Measurements from ENCODE around the gene CTTNBP2NL. TPM values are rescaled to one million over a fixed set of nuclear protein-coding genes. Genes with fewer than 3 reads are reported as not detected.

The CTTNBP2NL gene
- total RNA-seq, 1 donor from 2014 or later, result 59.4 TPM

DNA sequence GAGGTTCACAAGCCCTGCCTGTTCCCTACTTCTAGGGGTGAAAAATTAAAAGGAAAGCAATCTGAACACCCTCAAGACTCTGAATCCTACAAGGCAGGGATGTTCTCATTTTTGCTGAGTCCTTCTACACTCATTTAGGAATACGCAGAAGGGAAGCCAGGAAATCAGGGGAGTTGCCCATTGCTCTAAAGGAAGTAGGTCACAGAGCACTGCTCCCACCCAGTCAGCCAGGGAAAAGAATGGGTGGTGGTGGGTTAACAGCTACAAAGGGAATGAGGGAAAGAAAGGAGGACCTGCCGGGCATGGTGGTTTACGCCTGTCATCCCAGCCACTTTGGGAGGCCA is 2.4 kb upstream of the CTTNBP2NL start:
- Histone ChIP-seq H3K27me3 (no peaks in the 10 kb centered on the region), H3K36me3 (no peaks in the 10 kb centered on the region), H3K27ac (peak overlapping the region; percentile 91), H3K9me3 (no peaks in the 10 kb centered on the region), H3K4me3 (peak overlapping the region; percentile 24), H3K4me1 (peaks cover 22% of the 10 kb centered on the region)
- TF ChIP-seq, protein P1, sequence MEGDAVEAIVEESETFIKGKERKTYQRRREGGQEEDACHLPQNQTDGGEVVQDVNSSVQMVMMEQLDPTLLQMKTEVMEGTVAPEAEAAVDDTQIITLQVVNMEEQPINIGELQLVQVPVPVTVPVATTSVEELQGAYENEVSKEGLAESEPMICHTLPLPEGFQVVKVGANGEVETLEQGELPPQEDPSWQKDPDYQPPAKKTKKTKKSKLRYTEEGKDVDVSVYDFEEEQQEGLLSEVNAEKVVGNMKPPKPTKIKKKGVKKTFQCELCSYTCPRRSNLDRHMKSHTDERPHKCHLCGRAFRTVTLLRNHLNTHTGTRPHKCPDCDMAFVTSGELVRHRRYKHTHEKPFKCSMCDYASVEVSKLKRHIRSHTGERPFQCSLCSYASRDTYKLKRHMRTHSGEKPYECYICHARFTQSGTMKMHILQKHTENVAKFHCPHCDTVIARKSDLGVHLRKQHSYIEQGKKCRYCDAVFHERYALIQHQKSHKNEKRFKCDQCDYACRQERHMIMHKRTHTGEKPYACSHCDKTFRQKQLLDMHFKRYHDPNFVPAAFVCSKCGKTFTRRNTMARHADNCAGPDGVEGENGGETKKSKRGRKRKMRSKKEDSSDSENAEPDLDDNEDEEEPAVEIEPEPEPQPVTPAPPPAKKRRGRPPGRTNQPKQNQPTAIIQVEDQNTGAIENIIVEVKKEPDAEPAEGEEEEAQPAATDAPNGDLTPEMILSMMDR (IDR thresholded peaks at IDR 0.05), result no peak
- no peak for DNase-seq
- ATAC-seq, result no peak
- intact Hi-C loops (cut with DNase I), result loop anchor here (5.0 kb wide), 1 partner anchor 69 kb away; no protein-coding TSS in a partner anchor

GRCh38 chr1:112394743-112395062 is 1.3 kb upstream of the CTTNBP2NL start:
- peak overlapping the region; percentile 24 for H3K4me3 ChIP-seq
- no peaks in the 10 kb centered on the region for H3K27me3 ChIP-seq
- H3K4me1 ChIP-seq, result peaks cover 22% of the 10 kb centered on the region
- DNase-seq, result no peak
- H3K36me3 ChIP-seq, result no peaks in the 10 kb centered on the region
- no peak for ATAC-seq
- H3K27ac ChIP-seq, result peak overlapping the region; percentile 91
- TF ChIP-seq, protein P1 (IDR thresholded peaks at IDR 0.05), result no peak
- intact Hi-C loops (cut with DNase I), result loop anchor here (5.0 kb wide), 1 partner anchor 68 kb away; no protein-coding TSS in a partner anchor
- H3K9me3 ChIP-seq, result no peaks in the 10 kb centered on the region

- H3K9me3 ChIP-seq, result no peaks in the 10 kb centered on the region
- no peaks in the 10 kb centered on the region for H3K36me3 ChIP-seq
- H3K4me1 ChIP-seq, result peaks cover 22% of the 10 kb centered on the region
- TF ChIP-seq, protein P1 (IDR thresholded peaks at IDR 0.05), result no peak
- DNase-seq (no peak), ATAC-seq (no peak)
- intact Hi-C loops (cut with DNase I), result no loop called here
- H3K4me3 ChIP-seq, result peak overlapping the region; percentile 91
- H3K27ac ChIP-seq, result peak overlapping the region; percentile 91
- no peaks in the 10 kb centered on the region for H3K27me3 ChIP-seq
Measured at GRCh38 chr1:112395256-112395820, 676 bp upstream of the CTTNBP2NL start.

GRCh38 chr1:112396653-112397471 is 848 bp downstream of the CTTNBP2NL start:
- TF ChIP-seq, protein P1 (IDR thresholded peaks at IDR 0.05), result no peak
- Histone ChIP-seq H3K4me3 (peak overlapping the region; percentile 91), H3K9me3 (no peaks in the 10 kb centered on the region), H3K27ac (peak overlapping the region; percentile 91), H3K4me1 (peaks cover 20% of the 10 kb centered on the region), H3K36me3 (no peaks in the 10 kb centered on the region), H3K27me3 (no peaks in the 10 kb centered on the region)
- ATAC-seq (no peak), DNase-seq (no peak)
- intact Hi-C loops (cut with DNase I), result no loop called here

DNA sequence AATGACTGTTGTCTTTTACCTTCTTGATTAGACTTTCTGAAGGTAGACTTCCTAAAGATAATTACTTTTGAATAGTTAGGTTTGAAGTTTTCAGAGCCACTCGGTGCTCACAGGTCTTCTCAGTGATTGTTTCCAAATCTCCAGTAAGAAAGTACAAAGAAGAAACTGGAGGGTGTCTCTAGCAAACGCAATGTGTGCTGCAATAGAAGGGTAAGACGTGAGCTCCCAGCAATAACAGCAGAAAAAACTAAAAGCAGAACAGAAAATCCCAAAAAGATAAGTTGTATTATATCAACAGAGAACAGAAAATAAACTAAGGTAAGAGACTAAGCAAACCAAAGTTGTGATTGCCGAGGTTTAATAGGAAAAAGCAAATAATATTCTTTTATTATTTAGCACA is 1.8 kb downstream of the CTTNBP2NL start:
- TF ChIP-seq, protein P1 (IDR thresholded peaks at IDR 0.05), result no peak
- ATAC-seq (no peak), DNase-seq (no peak)
- no peaks in the 10 kb centered on the region for H3K9me3 ChIP-seq
- H3K4me3 ChIP-seq, result peak overlapping the region; percentile 91
- intact Hi-C loops (cut with DNase I), result no loop called here
- no peaks in the 10 kb centered on the region for H3K36me3 ChIP-seq
- H3K27me3 ChIP-seq, result no peaks in the 10 kb centered on the region
- H3K27ac ChIP-seq, result no peak overlapping the region
- peaks cover 20% of the 10 kb centered on the region for H3K4me1 ChIP-seq

Data from upper lobe of right lung (tissue), 1 donor.